ENCODE data around the gene SORBS1. TPM values are rescaled to one million over a fixed set of nuclear protein-coding genes. Genes with fewer than 3 reads are reported as not detected.

SORBS1 gene
- total RNA-seq, 4 donors from 2014 or later, result 23.3 to 359 (median 72.2) TPM

DNA sequence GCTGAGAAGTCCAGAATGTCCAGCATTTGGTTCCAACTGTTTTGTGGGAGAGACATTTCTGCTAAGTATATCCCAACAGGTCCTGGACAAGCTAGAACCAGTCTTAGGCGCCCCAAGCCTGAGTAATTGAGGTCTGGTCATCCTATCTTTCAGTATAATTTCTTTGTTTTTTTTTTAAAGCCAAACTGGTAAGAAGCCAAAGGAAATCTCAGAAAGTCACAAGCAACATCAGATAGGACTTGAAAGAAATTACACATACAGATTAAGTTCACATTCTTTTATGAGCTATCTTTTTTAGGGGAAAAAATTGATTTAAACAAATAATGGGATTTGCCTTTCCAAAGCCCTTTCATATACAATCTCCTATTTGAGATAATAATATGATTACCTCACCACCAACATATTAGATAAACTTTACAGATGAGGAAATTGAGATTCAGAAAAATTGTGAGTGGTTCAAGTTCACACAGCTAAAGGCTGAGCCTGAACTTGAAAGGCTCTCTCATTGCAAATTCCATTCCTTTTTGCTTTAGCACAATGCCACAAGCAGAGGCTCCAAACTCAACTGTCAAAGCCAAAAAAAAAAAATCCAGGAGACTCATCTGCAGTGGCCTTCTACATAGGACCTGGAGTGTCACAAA is 285.3 kb downstream of the SORBS1 start:
- peaks cover 0 to 7% (median 0%) of the 10 kb centered on the region in 3 donors for H3K36me3 ChIP-seq
- 20 to 35% methylated on average over 1 of the region's 1 CpG for WGBS, 2 donors
- H3K4me3 ChIP-seq, result no peak overlapping the region
- no peak for DNase-seq
- peaks cover 48 to 91% (median 76%) of the 10 kb centered on the region in 3 donors for H3K4me1 ChIP-seq
- TF ChIP-seq POLR2A (IDR thresholded peaks at IDR 0.05), result no peak
- TF ChIP-seq, protein P1, sequence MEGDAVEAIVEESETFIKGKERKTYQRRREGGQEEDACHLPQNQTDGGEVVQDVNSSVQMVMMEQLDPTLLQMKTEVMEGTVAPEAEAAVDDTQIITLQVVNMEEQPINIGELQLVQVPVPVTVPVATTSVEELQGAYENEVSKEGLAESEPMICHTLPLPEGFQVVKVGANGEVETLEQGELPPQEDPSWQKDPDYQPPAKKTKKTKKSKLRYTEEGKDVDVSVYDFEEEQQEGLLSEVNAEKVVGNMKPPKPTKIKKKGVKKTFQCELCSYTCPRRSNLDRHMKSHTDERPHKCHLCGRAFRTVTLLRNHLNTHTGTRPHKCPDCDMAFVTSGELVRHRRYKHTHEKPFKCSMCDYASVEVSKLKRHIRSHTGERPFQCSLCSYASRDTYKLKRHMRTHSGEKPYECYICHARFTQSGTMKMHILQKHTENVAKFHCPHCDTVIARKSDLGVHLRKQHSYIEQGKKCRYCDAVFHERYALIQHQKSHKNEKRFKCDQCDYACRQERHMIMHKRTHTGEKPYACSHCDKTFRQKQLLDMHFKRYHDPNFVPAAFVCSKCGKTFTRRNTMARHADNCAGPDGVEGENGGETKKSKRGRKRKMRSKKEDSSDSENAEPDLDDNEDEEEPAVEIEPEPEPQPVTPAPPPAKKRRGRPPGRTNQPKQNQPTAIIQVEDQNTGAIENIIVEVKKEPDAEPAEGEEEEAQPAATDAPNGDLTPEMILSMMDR (IDR thresholded peaks at IDR 0.05), result no peak
- intact Hi-C loops (cut with DNase I), result no loop called here
- H3K27me3 ChIP-seq, result no peaks in the 10 kb centered on the region
- H3K9me3 ChIP-seq, result no peaks in the 10 kb centered on the region
- peak overlapping the region; percentile 79 to 93 (median 90) for H3K27ac ChIP-seq

DNA sequence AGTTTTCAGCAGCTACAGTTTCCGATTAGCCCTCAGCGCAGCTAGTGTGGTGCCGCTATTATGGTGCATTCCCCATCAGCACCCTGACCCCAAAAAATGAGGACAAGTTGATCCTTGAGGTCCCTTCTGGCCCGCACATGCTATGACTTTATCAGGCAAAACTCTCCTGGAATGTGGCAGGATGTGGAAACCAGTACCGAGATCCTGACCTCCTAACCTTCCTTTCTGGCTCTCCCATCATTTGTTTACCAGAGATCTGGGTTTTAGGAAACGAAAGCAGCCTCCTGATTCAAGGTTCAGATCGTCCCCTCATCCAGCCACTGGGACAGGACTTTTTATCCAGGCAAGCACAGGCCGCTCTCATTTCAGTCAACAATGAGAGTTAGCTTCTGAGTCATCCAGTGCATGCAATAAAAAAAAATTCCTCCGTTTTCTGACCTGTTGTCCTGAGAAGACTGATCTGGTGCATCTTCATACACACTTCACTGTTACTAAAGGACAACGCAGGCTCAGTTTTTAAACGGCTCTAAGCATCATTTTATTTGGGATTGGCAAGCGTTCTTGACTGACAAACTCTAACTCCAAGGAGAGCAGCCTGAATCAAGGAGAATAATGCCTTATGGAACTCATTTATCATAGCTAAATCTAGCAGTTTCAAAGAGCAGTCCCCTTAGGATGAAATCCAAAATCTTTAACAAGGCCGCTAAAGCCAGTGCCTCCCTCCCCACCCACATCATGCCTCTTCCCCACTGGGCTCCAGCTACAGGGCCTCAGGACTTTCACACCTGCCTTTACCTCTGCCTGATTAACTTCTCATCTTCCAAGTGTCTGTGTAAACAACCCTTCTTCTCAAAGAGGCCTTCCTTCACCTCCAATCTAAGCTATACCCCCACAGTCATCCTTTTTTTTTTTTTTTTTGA is 287.5 kb downstream of the SORBS1 start:
- H3K4me1 ChIP-seq, result peaks cover 49 to 77% (median 64%) of the 10 kb centered on the region in 3 donors
- peak overlapping the region in 1 of 4 donors; percentile 29 for H3K4me3 ChIP-seq

DNA sequence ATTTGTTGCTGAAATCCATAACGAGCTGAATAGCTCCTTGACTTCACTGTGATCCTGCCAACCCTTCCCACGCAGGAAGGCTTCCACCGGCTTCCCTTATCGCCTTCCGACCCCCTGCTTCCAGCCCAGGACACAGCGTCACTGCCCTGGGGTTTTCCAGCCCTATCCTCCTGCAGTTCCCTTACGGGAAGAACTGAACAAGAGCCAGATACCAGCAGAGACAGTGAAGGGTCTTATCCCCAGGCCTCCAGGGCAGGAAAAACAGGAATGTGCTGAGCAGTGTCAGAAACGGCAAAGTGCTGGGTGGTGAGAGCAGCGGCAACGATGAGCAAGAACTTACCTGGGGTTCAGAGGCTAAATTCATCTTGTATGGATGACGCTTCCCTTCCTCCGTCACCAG is 292.7 kb downstream of the SORBS1 start:
- no peaks in the 10 kb centered on the region for H3K27me3 ChIP-seq
- peaks cover 26 to 76% (median 59%) of the 10 kb centered on the region in 3 donors for H3K4me1 ChIP-seq
- DNase-seq, result no peak
- H3K4me3 ChIP-seq, result peak overlapping the region in 1 of 4 donors; percentile 4
- peak overlapping the region; percentile 73 to 92 (median 88) for H3K27ac ChIP-seq
- intact Hi-C loops (cut with DNase I), result no loop called here
- H3K9me3 ChIP-seq, result no peaks in the 10 kb centered on the region
- WGBS, 2 donors, result 31 to 39% methylated on average over 10 to 12 of the region's 12 CpGs
- H3K36me3 ChIP-seq, result peaks cover 0 to 49% (median 6%) of the 10 kb centered on the region in 3 donors
- TF ChIP-seq POLR2A (IDR thresholded peaks at IDR 0.05), result no peak
- TF ChIP-seq, protein P1 (IDR thresholded peaks at IDR 0.05), result no peak

More for the DNA sequence above, 287.5 kb downstream of the SORBS1 start:
- DNase-seq, result no peak
- intact Hi-C loops (cut with DNase I), result no loop called here
- 25 to 26% methylated on average over 11 to 12 of the region's 13 CpGs for WGBS, 2 donors
- Histone ChIP-seq H3K36me3 (peaks cover 0 to 22% (median 4%) of the 10 kb centered on the region in 3 donors), H3K27me3 (no peaks in the 10 kb centered on the region), H3K9me3 (no peaks in the 10 kb centered on the region), H3K27ac (peak overlapping the region; percentile 79 to 93 (median 90))
- TF ChIP-seq, protein P1 (IDR thresholded peaks at IDR 0.05), result no peak
- no peak for TF ChIP-seq POLR2A (IDR thresholded peaks at IDR 0.05)

DNA sequence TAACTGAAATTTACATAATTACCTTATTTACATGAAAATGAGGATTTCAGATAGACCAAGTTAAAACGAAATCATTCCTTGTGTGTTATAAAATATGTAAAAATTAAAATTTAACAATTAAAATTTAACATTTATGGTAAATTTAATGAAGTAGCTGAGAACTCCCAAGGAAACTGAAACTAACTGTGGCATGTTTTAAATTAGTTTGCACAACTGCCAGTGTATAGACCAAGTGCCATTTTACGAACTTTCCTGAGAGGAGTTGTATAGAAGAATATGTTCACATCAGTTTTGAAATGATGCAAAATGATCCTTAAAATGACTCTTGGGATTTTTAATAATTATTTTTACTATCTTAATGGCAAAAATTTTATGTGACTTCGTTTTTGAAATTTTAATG is 293.9 kb downstream of the SORBS1 start:
- intact Hi-C loops (cut with DNase I), result no loop called here
- Histone ChIP-seq H3K4me3 (no peak overlapping the region), H3K36me3 (peaks cover 0 to 61% (median 6%) of the 10 kb centered on the region in 3 donors), H3K4me1 (peaks cover 20 to 69% (median 52%) of the 10 kb centered on the region in 3 donors), H3K27me3 (no peaks in the 10 kb centered on the region), H3K9me3 (no peaks in the 10 kb centered on the region), H3K27ac (peak overlapping the region; percentile 73 to 92 (median 88))
- WGBS, 2 donors, result 62 to 65% methylated on average over 3 of the region's 3 CpGs
- DNase-seq, result no peak
- TF ChIP-seq POLR2A (IDR thresholded peaks at IDR 0.05), result no peak
- TF ChIP-seq, protein P1 (IDR thresholded peaks at IDR 0.05), result no peak
